Testis (tissue), 2 donors: Measurements from ENCODE around the gene CCR2.

ENCODE experiments used
- POLR2A ChIP-seq: fragments of 450-650 bp; IDR thresholded peaks from one replicate; pipeline ENCODE4 v1.6.1; 2017; ENCODE audit warnings: antibody characterized with exemption, mild to moderate bottlenecking, moderate library complexity
- TF ChIP-seq, protein P1 (sequence below), 3 experiments: fragments of 450-650 bp in 2 of 3; fragments of 200-600 bp in 1 of 3; sonication (generic) in 1 of 3; IDR thresholded peaks; one replicate each; pipeline ENCODE4 v1.5.1; 2016 to 2019; ENCODE audit warnings: antibody characterized with exemption in 3 of 3, mild to moderate bottlenecking in 2 of 3, moderate library complexity in 1 of 3

DNA sequence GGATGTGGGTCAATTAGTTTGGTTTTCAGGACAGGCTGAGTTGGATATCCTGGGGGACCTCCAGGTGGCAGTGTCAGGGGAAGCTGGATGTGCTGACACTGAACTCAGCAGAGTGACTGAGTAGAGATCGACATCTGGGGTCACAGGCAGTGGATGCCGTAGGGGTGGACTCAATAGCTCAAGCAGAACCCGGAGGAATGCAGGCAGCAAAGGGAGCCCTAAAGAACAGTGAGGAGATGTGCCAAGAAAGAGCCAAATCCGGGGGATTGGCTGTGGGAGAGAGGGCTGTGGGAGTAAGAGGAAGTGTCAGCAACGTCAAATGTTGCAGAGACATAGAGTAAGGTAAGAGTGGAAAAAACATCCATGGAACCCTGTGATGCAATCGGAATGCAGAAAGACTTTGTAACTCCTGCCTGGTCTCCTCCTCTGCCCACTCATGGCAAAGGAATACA, 41.3 kb downstream of the CCR2 start:
- TF ChIP-seq, protein P1, sequence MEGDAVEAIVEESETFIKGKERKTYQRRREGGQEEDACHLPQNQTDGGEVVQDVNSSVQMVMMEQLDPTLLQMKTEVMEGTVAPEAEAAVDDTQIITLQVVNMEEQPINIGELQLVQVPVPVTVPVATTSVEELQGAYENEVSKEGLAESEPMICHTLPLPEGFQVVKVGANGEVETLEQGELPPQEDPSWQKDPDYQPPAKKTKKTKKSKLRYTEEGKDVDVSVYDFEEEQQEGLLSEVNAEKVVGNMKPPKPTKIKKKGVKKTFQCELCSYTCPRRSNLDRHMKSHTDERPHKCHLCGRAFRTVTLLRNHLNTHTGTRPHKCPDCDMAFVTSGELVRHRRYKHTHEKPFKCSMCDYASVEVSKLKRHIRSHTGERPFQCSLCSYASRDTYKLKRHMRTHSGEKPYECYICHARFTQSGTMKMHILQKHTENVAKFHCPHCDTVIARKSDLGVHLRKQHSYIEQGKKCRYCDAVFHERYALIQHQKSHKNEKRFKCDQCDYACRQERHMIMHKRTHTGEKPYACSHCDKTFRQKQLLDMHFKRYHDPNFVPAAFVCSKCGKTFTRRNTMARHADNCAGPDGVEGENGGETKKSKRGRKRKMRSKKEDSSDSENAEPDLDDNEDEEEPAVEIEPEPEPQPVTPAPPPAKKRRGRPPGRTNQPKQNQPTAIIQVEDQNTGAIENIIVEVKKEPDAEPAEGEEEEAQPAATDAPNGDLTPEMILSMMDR (IDR thresholded peaks at IDR 0.05), result no peak
- no peak for TF ChIP-seq POLR2A
